Kidney (tissue), 14 donors: ENCODE measurements around the gene ST3GAL4. TPM values are rescaled to one million over a fixed set of nuclear protein-coding genes. Genes with fewer than 3 reads are reported as not detected.

Experiments
- DNase-seq, 5 donors: peaks; one replicate each; pipeline ENCODE4 v3.0.0-alpha.2; 2013 to 2020
- FAIRE-seq: peaks from 2 replicates; lab custom pipeline; 2012; peaks lifted over from hg19 to GRCh38; lab: Jason Lieb, UNC
- H3K27ac ChIP-seq, 2 donors: one replicate each; pipeline ENCODE4 v1.7.0; 2013; ENCODE audit warnings: low read depth in 2 of 2, low read length in 2 of 2, inconsistent platforms in 1 of 2
- H3K27me3 ChIP-seq: one replicate; pipeline ENCODE4 v1.7.1; 2013; ENCODE audit warnings: low read length, inconsistent platforms; ENCODE audit not compliant: control insufficient read depth, insufficient read depth
- H3K36me3 ChIP-seq, 3 donors: one replicate each; pipeline versions ENCODE4 v1.7.0 to v1.7.1; 2013; ENCODE audit warnings: low read length in 3 of 3, control low read depth in 1 of 3, inconsistent platforms in 1 of 3; ENCODE audit not compliant: insufficient read depth in 3 of 3, control insufficient read depth in 2 of 3
- H3K4me1 ChIP-seq, 3 donors: one replicate each; pipeline versions ENCODE4 v1.7.0 to v1.7.1; 2013; ENCODE audit warnings: low read length in 3 of 3, inconsistent platforms in 1 of 3, low read depth in 1 of 3; ENCODE audit not compliant: control insufficient read depth in 2 of 3, insufficient read depth in 2 of 3
- H3K4me3 ChIP-seq, 3 donors: one replicate each; pipeline versions ENCODE4 v1.7.0 to v1.8.1; 2013; ENCODE audit warnings: low read length in 3 of 3, control low read depth in 1 of 3, inconsistent platforms in 1 of 3
- H3K9ac ChIP-seq, 3 donors: one replicate each; pipeline versions ENCODE4 v1.7.0 to v1.7.1; 2013; ENCODE audit warnings: low read length in 3 of 3, control low read depth in 1 of 3, inconsistent platforms in 1 of 3
- H3K9me3 ChIP-seq, 3 donors: one replicate each; pipeline versions ENCODE4 v1.7.0 to v1.7.1; 2013; ENCODE audit warnings: low read length in 3 of 3, control low read depth in 1 of 3, inconsistent platforms in 1 of 3; ENCODE audit not compliant: control insufficient read depth in 2 of 3, insufficient read depth in 1 of 3
- CTCF ChIP-seq: IDR thresholded peaks from 3 replicates; pipeline ENCODE4 v1.5.1; 2012; ENCODE audit warnings: mild to moderate bottlenecking, moderate library complexity, borderline replicate concordance; ENCODE audit not compliant: insufficient read depth; ENCODE audit errors: extremely low read depth
- intact Hi-C: fragments of 100-400 bp; cut with DNase I; formaldehyde crosslinking; loops from one replicate; pipeline ENCODE4 v1.11.1; 2022
- polyA plus RNA-seq: library from polyadenylated mRNA; stranded (reverse); fragments of 350-450 nt; fragmentation: Illumina TruSeq; extraction: RNeasy Lipid Tissue Mini Kit (QIAGEN cat#74804); gene quantifications from one replicate; pipeline ENCODE4 v1.2.3, GENCODE V29; 2014; ENCODE audit warnings: low read depth, low replicate concordance; ENCODE audit not compliant: insufficient read depth
- total RNA-seq: library from RNA; stranded (reverse); fragmentation: NEBNext Ultra II Directional; extraction: Animal tissue kit (Norgen Biotek cat#: 25700); gene quantifications from one replicate; pipeline ENCODE4 v1.2.1, GENCODE V29; 2021
- donor health status: control.
- donor health status: control.
- donor health status: control.
- donor health status: control.
- donor health status: control.
- donor health status: DM: yes; HTN: yes; CAD: no.
- donor health status: Normal renal cell carcinoma (clear cell type).

ST3GAL4 gene
- total and polyA plus RNA-seq, 2 donors from 2014 or later, result 27.4 to 72.8 TPM

DNA sequence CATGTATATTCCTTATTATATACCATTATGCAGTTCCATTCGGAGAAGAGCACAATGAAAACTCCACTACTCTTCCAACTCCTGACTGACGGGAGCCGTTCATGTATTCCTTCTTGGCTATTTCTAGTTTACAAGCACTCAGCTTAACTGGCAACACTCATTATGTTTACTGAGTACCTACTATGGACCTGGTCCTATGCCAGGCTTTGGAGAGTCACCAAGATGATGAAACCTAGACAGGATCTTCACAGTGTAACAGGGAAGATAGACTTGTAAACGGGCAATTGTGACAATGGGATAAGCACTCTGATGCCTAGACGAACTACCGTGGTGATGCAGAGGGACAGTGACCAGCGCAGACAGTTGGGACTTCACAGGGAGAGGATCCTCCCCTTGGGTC, 22.3 kb upstream of the ST3GAL4 start:
- DNase-seq (no peak), FAIRE-seq (no peak)
- H3K27me3 ChIP-seq, result no peaks in the 10 kb centered on the region
- intact Hi-C loops, result no loop called here
- no peak overlapping the region for H3K4me3 ChIP-seq
- H3K9me3 ChIP-seq, result no peaks in the 10 kb centered on the region
- no peak overlapping the region for H3K9ac ChIP-seq
- no peaks in the 10 kb centered on the region for H3K36me3 ChIP-seq
- no peak overlapping the region for H3K27ac ChIP-seq
- no peak for TF ChIP-seq CTCF
- H3K4me1 ChIP-seq, result peaks cover 0 to 39% (median 9%) of the 10 kb centered on the region in 3 donors

DNA sequence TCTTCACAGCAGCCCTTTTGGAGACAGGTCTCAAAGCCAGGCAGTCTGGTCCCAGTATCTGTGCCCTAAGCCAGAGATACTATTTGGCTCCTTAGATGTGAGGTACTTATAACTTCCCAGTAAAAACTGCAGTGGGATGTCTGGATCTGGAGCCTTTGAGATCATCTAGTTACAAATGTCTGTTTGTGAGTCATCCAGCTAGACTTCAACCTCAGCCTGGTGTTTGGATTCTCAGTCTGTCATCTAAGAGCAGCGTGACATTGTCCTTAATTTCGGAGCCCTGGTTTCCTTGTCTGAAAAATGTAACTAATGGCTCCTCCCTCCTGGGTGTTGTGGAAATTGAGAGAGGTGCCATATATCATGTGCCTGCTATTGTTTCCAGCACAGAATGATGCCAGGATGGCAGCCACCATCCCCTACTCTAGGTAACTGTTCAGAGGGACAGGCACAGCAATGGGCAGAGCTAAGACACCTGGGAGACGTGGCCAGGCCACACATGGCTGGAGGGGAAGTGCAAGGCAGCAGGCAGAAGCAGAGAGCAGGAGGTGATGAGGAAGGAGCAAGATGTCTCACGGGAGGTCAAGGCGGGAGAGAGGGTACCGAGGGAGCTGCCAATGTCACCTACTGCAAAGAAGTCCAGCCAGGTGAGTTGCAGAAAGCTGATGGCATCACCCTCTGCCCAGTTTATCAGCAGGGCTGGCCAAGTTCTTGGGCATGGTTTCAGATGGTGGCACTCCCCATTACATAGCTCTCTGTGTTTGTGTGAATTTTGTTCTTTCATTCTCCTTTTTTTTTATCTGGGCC, 20.6 kb upstream of the ST3GAL4 start:
- peak overlapping the region in 1 of 2 donors; percentile 48 for H3K27ac ChIP-seq
- peaks cover 0 to 42% (median 5%) of the 10 kb centered on the region in 3 donors for H3K4me1 ChIP-seq
- no peaks in the 10 kb centered on the region for H3K27me3 ChIP-seq
- H3K9me3 ChIP-seq, result no peaks in the 10 kb centered on the region
- no peak overlapping the region for H3K9ac ChIP-seq
- DNase-seq (peak in 1 of 5 donors; percentile 64), FAIRE-seq (no peak)
- H3K36me3 ChIP-seq, result no peaks in the 10 kb centered on the region
- intact Hi-C loops, result no loop called here
- H3K4me3 ChIP-seq, result no peak overlapping the region
- TF ChIP-seq CTCF, result no peak

- no peak for DNase-seq
- H3K4me3 ChIP-seq, result no peak overlapping the region
- no peak for TF ChIP-seq CTCF
- no peaks in the 10 kb centered on the region for H3K27me3 ChIP-seq
- no peaks in the 10 kb centered on the region for H3K36me3 ChIP-seq
- H3K27ac ChIP-seq, result peak overlapping the region in 1 of 2 donors; percentile 48
- no peak for FAIRE-seq
- H3K4me1 ChIP-seq, result peaks cover 0 to 44% (median 7%) of the 10 kb centered on the region in 3 donors
- intact Hi-C loops, result no loop called here
- no peak overlapping the region for H3K9ac ChIP-seq
- H3K9me3 ChIP-seq, result no peaks in the 10 kb centered on the region
Observed at GRCh38 chr11:126335463-126335760, 20.1 kb upstream of the ST3GAL4 start.
